Measurements from ENCODE around the gene CHD9NB. TPM values are rescaled to one million over a fixed set of nuclear protein-coding genes. Genes with fewer than 3 reads are reported as not detected.

CHD9NB gene
- total RNA-seq, 6 donors from 2014 or later: 1.0 to 55.0 (median 12.4) TPM

DNA sequence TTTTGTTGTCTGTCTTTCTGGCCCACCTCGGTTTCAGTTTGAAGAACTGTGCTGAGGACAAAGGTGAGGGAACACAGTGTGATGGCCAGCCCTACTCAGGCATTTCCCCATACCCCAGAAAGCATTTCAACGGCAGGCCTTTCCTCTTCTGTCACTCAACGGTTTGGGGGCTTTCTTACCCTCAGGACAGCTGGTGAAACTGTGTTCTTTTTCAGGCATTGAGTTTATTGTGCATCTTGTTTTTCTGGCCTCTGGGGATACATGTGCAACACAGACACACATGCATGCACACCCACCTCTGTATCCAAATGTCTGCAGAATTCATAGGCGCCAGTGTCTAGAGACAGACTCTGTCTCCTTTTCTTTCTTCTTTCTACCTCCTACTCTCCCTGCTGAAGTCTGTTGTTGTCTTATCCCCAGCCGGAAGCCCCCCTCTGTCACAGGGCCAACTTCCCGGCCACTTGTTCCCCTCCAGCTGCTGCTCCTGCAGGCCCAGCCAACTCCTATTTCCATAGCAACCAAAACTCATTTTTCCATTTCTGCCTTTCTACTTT, 19.1 kb upstream of the CHD9NB start:
- ATAC-seq (ENCODE audit: low FRiP score in 2 of 2) (peak in 1 of 2 donors; percentile 81), DNase-seq (peak in 1 of 2 donors; percentile 27)
- Histone ChIP-seq H3K27me3 (no peaks in the 10 kb centered on the region), H3K36me3 (no peaks in the 10 kb centered on the region), H3K4me3 (no peak overlapping the region), H3K27ac (peak overlapping the region; percentile 39 to 69 (median 48)), H3K4me1 (peaks cover 18 to 43% (median 34%) of the 10 kb centered on the region in 4 donors), H3K9me3 (no peaks in the 10 kb centered on the region)
- TF ChIP-seq POLR2A (IDR thresholded peaks at IDR 0.05) (no peak), POLR2AphosphoS5 (IDR thresholded peaks at IDR 0.05) (peak in 1 of 2 donors; percentile 5), EP300 (IDR thresholded peaks at IDR 0.05) (no peak)
- TF ChIP-seq, protein P1, sequence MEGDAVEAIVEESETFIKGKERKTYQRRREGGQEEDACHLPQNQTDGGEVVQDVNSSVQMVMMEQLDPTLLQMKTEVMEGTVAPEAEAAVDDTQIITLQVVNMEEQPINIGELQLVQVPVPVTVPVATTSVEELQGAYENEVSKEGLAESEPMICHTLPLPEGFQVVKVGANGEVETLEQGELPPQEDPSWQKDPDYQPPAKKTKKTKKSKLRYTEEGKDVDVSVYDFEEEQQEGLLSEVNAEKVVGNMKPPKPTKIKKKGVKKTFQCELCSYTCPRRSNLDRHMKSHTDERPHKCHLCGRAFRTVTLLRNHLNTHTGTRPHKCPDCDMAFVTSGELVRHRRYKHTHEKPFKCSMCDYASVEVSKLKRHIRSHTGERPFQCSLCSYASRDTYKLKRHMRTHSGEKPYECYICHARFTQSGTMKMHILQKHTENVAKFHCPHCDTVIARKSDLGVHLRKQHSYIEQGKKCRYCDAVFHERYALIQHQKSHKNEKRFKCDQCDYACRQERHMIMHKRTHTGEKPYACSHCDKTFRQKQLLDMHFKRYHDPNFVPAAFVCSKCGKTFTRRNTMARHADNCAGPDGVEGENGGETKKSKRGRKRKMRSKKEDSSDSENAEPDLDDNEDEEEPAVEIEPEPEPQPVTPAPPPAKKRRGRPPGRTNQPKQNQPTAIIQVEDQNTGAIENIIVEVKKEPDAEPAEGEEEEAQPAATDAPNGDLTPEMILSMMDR (IDR thresholded peaks at IDR 0.05): no peak
- 22 to 29% methylated on average over 6 of the region's 6 CpGs for WGBS, 2 donors

DNA sequence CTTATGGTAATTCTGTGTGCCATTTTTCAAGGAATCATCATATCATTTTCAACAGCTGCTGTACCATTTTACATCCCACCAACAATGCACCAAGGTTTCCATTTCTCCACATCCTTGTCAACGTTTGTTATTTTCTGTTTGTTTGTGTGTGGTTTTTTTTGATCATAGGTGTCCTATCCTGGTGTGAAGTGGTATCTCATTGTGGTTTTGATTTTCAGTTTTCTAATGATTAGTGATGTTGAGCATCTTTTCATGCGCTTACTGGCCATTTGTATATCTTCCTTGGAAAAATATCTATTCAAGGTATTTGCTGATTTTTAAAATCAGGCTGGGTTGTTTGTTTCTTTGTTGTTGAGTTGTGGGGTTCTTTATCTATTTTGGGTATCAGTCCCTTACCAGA, 17.1 kb upstream of the CHD9NB start:
- TF ChIP-seq EP300 (IDR thresholded peaks at IDR 0.05) (no peak), POLR2AphosphoS5 (IDR thresholded peaks at IDR 0.05) (no peak), POLR2A (IDR thresholded peaks at IDR 0.05) (no peak)
- TF ChIP-seq, protein P1 (IDR thresholded peaks at IDR 0.05): no peak
- no peak overlapping the region for H3K4me3 ChIP-seq
- ATAC-seq (ENCODE audit: low FRiP score in 2 of 2) (no peak), DNase-seq (no peak)
- H3K36me3 ChIP-seq: no peaks in the 10 kb centered on the region
- no peaks in the 10 kb centered on the region for H3K27me3 ChIP-seq
- 80 to 81% methylated on average over 2 of the region's 2 CpGs for WGBS, 2 donors
- H3K9me3 ChIP-seq: no peaks in the 10 kb centered on the region
- peaks cover 18 to 56% (median 47%) of the 10 kb centered on the region in 4 donors for H3K4me1 ChIP-seq
- H3K27ac ChIP-seq: no peak overlapping the region

DNA sequence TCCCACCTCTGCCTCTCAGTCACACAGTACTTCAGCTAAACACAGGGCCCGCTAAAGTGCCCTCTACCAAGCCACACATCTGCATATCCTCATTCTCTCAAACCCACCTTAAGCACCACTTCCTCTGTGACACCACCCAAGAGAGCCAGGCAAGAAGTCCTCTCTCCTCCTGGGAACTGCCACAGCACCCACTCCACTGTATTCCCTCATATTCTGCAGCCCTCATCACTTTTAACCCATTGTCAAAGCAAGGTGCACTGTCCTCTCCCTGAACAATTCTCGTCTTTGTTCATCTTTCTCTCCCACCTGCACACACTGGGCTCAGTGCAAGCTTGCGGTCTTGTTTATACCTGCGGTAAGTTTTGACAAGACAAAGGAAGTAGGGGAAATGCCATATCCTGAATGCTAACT, 15.7 kb upstream of the CHD9NB start:
- peaks cover 18 to 61% (median 47%) of the 10 kb centered on the region in 4 donors for H3K4me1 ChIP-seq
- TF ChIP-seq POLR2AphosphoS5 (IDR thresholded peaks at IDR 0.05): no peak
- TF ChIP-seq POLR2A (IDR thresholded peaks at IDR 0.05): no peak
- TF ChIP-seq EP300 (IDR thresholded peaks at IDR 0.05): no peak
- TF ChIP-seq, protein P1 (IDR thresholded peaks at IDR 0.05): no peak
- H3K27me3 ChIP-seq: no peaks in the 10 kb centered on the region
- no peak overlapping the region for H3K4me3 ChIP-seq
- H3K36me3 ChIP-seq: no peaks in the 10 kb centered on the region
- H3K27ac ChIP-seq: peak overlapping the region in 1 of 4 donors; percentile 20
- no peaks in the 10 kb centered on the region for H3K9me3 ChIP-seq
- ATAC-seq (ENCODE audit: low FRiP score in 2 of 2): no peak
- WGBS, 2 donors: 55 to 72% methylated on average over 4 of the region's 4 CpGs
- no peak for DNase-seq

DNA sequence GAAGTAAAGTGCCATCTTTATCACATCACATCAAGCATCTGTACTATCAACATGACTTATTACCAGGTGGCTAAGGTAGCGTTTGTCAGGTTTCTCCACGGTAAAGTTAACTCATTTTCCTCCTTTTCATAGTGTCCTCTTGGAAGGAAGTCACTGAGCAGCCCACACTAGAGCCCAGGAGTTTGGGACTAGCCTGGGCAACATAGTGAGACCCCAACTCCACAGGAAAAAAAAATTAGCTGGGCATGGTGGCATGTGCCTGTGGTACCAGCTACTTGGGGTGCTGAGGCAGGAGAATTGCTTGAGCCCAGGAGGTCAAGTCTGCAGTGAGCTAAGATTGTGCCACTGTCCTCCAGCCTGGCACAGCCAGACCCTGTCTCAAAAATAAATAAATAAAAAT, 15.0 kb upstream of the CHD9NB start:
- TF ChIP-seq POLR2A (IDR thresholded peaks at IDR 0.05): no peak
- TF ChIP-seq, protein P1 (IDR thresholded peaks at IDR 0.05): no peak
- TF ChIP-seq EP300 (IDR thresholded peaks at IDR 0.05): no peak
- TF ChIP-seq POLR2AphosphoS5 (IDR thresholded peaks at IDR 0.05): no peak
- Histone ChIP-seq H3K27me3 (no peaks in the 10 kb centered on the region), H3K27ac (peak overlapping the region in 2 of 4 donors; percentile 20 to 23), H3K4me1 (peaks cover 18 to 59% (median 41%) of the 10 kb centered on the region in 4 donors), H3K9me3 (no peaks in the 10 kb centered on the region), H3K36me3 (no peaks in the 10 kb centered on the region), H3K4me3 (no peak overlapping the region)
- WGBS, 2 donors: 89 to 91% methylated on average over 2 of the region's 2 CpGs
- ATAC-seq (ENCODE audit: low FRiP score in 2 of 2): no peak
- no peak for DNase-seq
